Mesenteric fat pad (tissue), 1 donor: ENCODE results near the gene S100P. TPM values are rescaled to one million over a fixed set of nuclear protein-coding genes. Genes with fewer than 3 reads are reported as not detected.

Experiments used
- total RNA-seq: library from RNA; stranded (reverse); fragmentation: NEBNext Ultra II Directional; extraction: Animal tissue kit (Norgen Biotek cat#: 25700); gene quantifications from one replicate; pipeline ENCODE4 v1.2.1, GENCODE V29; 2021
- donor health status: DM: yes; HTN: yes; CAD: no.

Gene S100P
- total RNA-seq, 1 donor from 2014 or later: 16.1 TPM

Other genes with a start within 250 kb of the S100P start
- gene PPP2R2C, start 221.3 kb upstream of the S100P start, total RNA-seq: 1.1 TPM
- gene MAN2B2, start 118.7 kb upstream of the S100P start, total RNA-seq: 33.1 TPM
- 234 TPM for gene MRFAP1, start 53.2 kb upstream of the S100P start, total RNA-seq
- 34.5 TPM for gene MRFAP1L1, start 16.0 kb downstream of the S100P start, total RNA-seq
- 14.2 TPM for gene BLOC1S4, start 22.3 kb downstream of the S100P start, total RNA-seq
- gene KIAA0232, start 88.8 kb downstream of the S100P start, total RNA-seq: 33.4 TPM
- 54.3 TPM for gene TBC1D14, start 215.9 kb downstream of the S100P start, total RNA-seq